OCI-LY1 (cell line): ENCODE data around the gene PRKCA.
"Not testable (repeated sequence)": the region's sequence is repeated elsewhere in the genome, so short reads cannot be mapped to it uniquely, and the experiment has no call there.

Experiments used
- H2AFZ ChIP-seq: fragments of 200-600 bp; sonication (generic), shearing (Covaris generic); 2 replicates; pipeline ENCODE4 v1.6.0; 2014; ENCODE audit warnings: antibody characterized with exemption, mild to moderate bottlenecking, low read length
- H3F3A ChIP-seq: fragments of 200-600 bp; sonication (generic), shearing (Covaris generic); 2 replicates; pipeline ENCODE4 v1.6.0; 2014; ENCODE audit warnings: mild to moderate bottlenecking, antibody characterized with exemption, low read length, moderate library complexity; ENCODE audit not compliant: insufficient read depth
- H3K27ac ChIP-seq: fragments of 200-600 bp; sonication (generic); 2 replicates; pipeline ENCODE4 v1.5.1; 2014; ENCODE audit warnings: low read length, mixed run types, mild to moderate bottlenecking, low read depth; ENCODE audit not compliant: poor library complexity, severe bottlenecking
- H3K27me3 ChIP-seq: fragments of 200-600 bp; sonication (generic); 2 replicates; pipeline ENCODE4 v1.6.0; 2014; ENCODE audit warnings: antibody characterized with exemption, mild to moderate bottlenecking, low read length, moderate library complexity; ENCODE audit not compliant: insufficient read depth
- H3K36me3 ChIP-seq: fragments of 200-600 bp; sonication (generic); 2 replicates; pipeline ENCODE4 v1.6.1; 2014; ENCODE audit warnings: mild to moderate bottlenecking, antibody characterized with exemption, low read length, moderate library complexity, mixed read lengths; ENCODE audit not compliant: insufficient read depth
- H3K4me1 ChIP-seq: fragments of 200-600 bp; sonication (generic); 2 replicates; pipeline ENCODE4 v1.5.1; 2014; ENCODE audit warnings: mild to moderate bottlenecking, low read length, moderate library complexity; ENCODE audit not compliant: insufficient read depth, severe bottlenecking
- H3K4me2 ChIP-seq: fragments of 200-600 bp; sonication (generic), shearing (Covaris generic); 2 replicates; pipeline ENCODE4 v1.6.1; 2014; ENCODE audit warnings: low read length
- H3K4me3 ChIP-seq: fragments of 200-600 bp; sonication (generic); 2 replicates; pipeline ENCODE4 v1.5.1; 2014; ENCODE audit warnings: low read length, low read depth, mild to moderate bottlenecking, mixed read lengths; ENCODE audit not compliant: poor library complexity, severe bottlenecking
- H3K79me2 ChIP-seq: fragments of 200-600 bp; shearing (Covaris generic); 2 replicates; pipeline ENCODE4 v1.6.1; 2016; ENCODE audit warnings: mixed run types, low read length, mixed read lengths; ENCODE audit not compliant: insufficient read depth
- H3K9ac ChIP-seq: fragments of 200-600 bp; sonication (generic), shearing (Covaris generic); 2 replicates; pipeline ENCODE4 v1.6.1; 2014; ENCODE audit warnings: mild to moderate bottlenecking, low read length, mixed read lengths
- H3K9me2 ChIP-seq: fragments of 200-600 bp; sonication (generic), shearing (Covaris generic); 2 replicates; pipeline ENCODE4 v1.6.1; 2014; ENCODE audit warnings: low read depth, mild to moderate bottlenecking, low read length, mixed read lengths
- H3K9me3 ChIP-seq: fragments of 200-600 bp; shearing (Covaris generic); 2 replicates; pipeline ENCODE4 v1.6.1; 2014; ENCODE audit warnings: low read length, mixed read lengths
- H4K20me1 ChIP-seq: fragments of 200-600 bp; sonication (generic), shearing (Covaris generic); 2 replicates; pipeline ENCODE4 v1.6.0; 2016; ENCODE audit warnings: mild to moderate bottlenecking, low read length; ENCODE audit not compliant: insufficient read depth
- CTCF ChIP-seq: fragments of 200-600 bp; sonication (generic), shearing (Covaris generic); IDR thresholded peaks from 2 replicates; pipeline ENCODE4 v1.5.1; 2017; ENCODE audit warnings: mild to moderate bottlenecking, antibody characterized with exemption, low read length, moderate library complexity, mixed read lengths
- EZH2 ChIP-seq: fragments of 200-600 bp; sonication (generic), shearing (Covaris generic); IDR thresholded peaks from 2 replicates; pipeline ENCODE4 v1.8.0; 2017; ENCODE audit warnings: borderline replicate concordance, mixed run types, mild to moderate bottlenecking, antibody characterized with exemption, low read length, moderate library complexity, mixed read lengths

Gene PRKCA

GRCh38 chr17:66711401-66711800, 409.0 kb downstream of the PRKCA start:
- H3K27me3 ChIP-seq: no peaks in the 10 kb centered on the region
- no peaks in the 10 kb centered on the region for H3K9me3 ChIP-seq
- H3K9ac ChIP-seq: peak overlapping the region; percentile 20; the same call in 1 of the 2 replicates
- no peaks in the 10 kb centered on the region for H3K79me2 ChIP-seq
- no peak overlapping the region for H3K4me3 ChIP-seq
- H3K9me2 ChIP-seq: no peaks in the 10 kb centered on the region
- no peak overlapping the region for H2AFZ ChIP-seq
- H3K4me1 ChIP-seq: peaks cover 72% of the 10 kb centered on the region
- H3K27ac ChIP-seq: peak overlapping the region; percentile 94
- H4K20me1 ChIP-seq: no peaks in the 10 kb centered on the region
- peak overlapping the region; percentile 5; the same call in 1 of the 2 replicates for H3K4me2 ChIP-seq
- no peaks in the 10 kb centered on the region for H3K36me3 ChIP-seq
- H3F3A ChIP-seq: no peaks in the 10 kb centered on the region; the same call in 1 of the 2 replicates
- peak; percentile 11; the same call in 1 of the 2 replicates for TF ChIP-seq CTCF
- no peak for TF ChIP-seq EZH2

DNA sequence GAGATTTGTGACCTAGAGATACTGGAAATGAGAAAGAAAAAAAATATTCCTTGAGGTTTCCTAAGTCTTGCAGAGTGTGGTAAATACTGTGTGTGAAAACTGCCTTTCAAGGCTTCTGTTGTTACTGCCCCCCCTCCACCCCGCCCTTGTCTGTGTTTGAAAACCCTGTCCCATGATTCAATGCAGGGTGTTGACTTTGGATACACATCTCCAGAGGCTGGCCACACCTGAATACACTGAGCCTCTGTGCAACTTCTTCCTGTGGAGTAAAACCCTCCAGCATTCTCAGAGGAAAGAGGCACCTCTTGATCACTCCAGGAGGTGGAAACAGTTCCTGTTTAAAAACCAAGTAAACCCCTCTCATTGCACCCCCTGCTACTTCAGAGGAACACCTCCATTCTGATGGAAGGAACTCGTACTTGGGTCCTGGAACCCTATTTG, 409.5 kb downstream of the PRKCA start:
- no peaks in the 10 kb centered on the region for H3K36me3 ChIP-seq
- H3K27ac ChIP-seq: peak overlapping the region; percentile 94
- H3K9me3 ChIP-seq: no peaks in the 10 kb centered on the region
- H3K4me1 ChIP-seq: peaks cover 72% of the 10 kb centered on the region
- no peaks in the 10 kb centered on the region for H3K9me2 ChIP-seq
- no peaks in the 10 kb centered on the region for H3K79me2 ChIP-seq
- no peaks in the 10 kb centered on the region for H3K27me3 ChIP-seq
- H4K20me1 ChIP-seq: no peaks in the 10 kb centered on the region
- H3K4me3 ChIP-seq: no peak overlapping the region
- H2AFZ ChIP-seq: no peak overlapping the region
- no peaks in the 10 kb centered on the region; the same call in 1 of the 2 replicates for H3F3A ChIP-seq
- TF ChIP-seq CTCF (no peak), EZH2 (no peak)
- peak overlapping the region; percentile 5; the same call in 1 of the 2 replicates for H3K4me2 ChIP-seq
- H3K9ac ChIP-seq: peak overlapping the region; percentile 20; the same call in 1 of the 2 replicates

DNA sequence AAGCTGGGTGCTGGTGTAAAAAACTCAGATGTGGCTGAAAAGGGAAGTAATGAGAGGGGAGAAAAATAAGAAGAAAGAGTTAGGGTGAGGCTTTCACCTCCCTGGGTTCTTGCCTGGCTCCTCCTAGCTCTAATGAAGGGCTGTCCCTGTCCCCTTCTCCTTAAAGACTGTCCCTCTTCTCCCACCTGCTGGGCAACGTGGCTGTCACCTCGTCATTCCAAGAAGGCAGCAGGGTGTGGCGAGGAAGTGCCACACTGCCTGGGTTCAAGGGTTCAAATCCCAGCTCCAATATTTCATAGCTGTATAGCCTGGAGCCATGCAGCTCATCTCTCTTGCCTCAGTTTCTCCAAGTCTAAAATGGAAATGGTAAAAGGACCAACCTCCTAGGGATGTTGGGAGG, 410.0 kb downstream of the PRKCA start:
- Histone ChIP-seq H3K9ac (peak overlapping the region; percentile 20; the same call in 1 of the 2 replicates), H3K27ac (peak overlapping the region; percentile 94)
- no peak for TF ChIP-seq EZH2
- TF ChIP-seq CTCF: no peak

DNA sequence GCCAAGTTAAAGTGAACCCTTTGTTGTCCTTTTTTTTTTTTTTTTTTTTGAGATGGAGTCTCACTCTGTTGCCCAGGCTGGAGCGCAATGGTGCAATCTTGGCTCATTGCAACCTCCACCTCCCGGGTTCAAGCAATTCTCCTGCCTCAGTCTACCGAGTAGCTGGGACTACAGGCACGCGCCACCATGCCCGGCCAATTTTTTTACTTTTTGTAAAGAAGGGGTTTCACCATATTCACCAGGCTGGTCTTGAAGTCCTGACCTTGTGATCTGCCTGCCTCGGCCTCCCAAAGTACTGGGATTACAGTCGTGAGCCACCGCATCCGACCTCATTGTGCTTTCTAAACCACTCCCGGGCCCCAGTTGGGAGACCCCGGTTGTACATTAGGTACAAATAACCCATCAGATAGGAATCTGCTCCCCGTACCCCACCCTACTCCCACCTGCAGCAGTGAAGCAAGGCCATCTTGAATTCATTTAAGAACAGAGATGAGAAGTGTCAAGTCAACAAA, 410.7 kb downstream of the PRKCA start:
- H4K20me1 ChIP-seq, H3K36me3 ChIP-seq, H2AFZ ChIP-seq, H3K27me3 ChIP-seq, H3K9me3 ChIP-seq, H3K4me3 ChIP-seq, H3K79me2 ChIP-seq, H3F3A ChIP-seq, H3K9me2 ChIP-seq: not testable (repeated sequence)
- peaks cover 77% of the 10 kb centered on the region for H3K4me1 ChIP-seq
- peak overlapping the region; percentile 1; the same call in 1 of the 2 replicates for H3K9ac ChIP-seq
- peak overlapping the region; percentile 94 for H3K27ac ChIP-seq
- H3K4me2 ChIP-seq: peak overlapping the region; percentile 36; the same call in 1 of the 2 replicates

More for the DNA sequence above, 410.0 kb downstream of the PRKCA start:
- Histone ChIP-seq H3K27me3 (no peaks in the 10 kb centered on the region), H4K20me1 (no peaks in the 10 kb centered on the region), H3K4me1 (peaks cover 73% of the 10 kb centered on the region), H3F3A (no peaks in the 10 kb centered on the region; the same call in 1 of the 2 replicates), H3K4me3 (no peak overlapping the region), H2AFZ (no peak overlapping the region), H3K9me3 (no peaks in the 10 kb centered on the region), H3K79me2 (no peaks in the 10 kb centered on the region), H3K4me2 (peak overlapping the region; percentile 5; the same call in 1 of the 2 replicates), H3K9me2 (no peaks in the 10 kb centered on the region), H3K36me3 (no peaks in the 10 kb centered on the region)
